Caki2 (cell line): Measurements from ENCODE around the gene LRP1-AS. TPM values are rescaled to one million over a fixed set of nuclear protein-coding genes. Genes with fewer than 3 reads are reported as not detected.
A peak's percentile ranks its signal among the peaks of the same experiment; 100 is the strongest.

Experiments
- DNase-seq: peaks from one replicate; pipeline ENCODE4 v3.0.0-alpha.2; 2015; ENCODE audit warnings: low read depth
- in situ Hi-C: cut with HindIII; loops from 2 replicates; pipeline ENCODE4 v1.10.0; 2016; ENCODE audit warnings: low sequenced_read_pairs, low pct_unique_long_range_greater_than_20kb, mixed read lengths
- total RNA-seq: library from RNA; depleted of rRNA; stranded (reverse); fragments of >200 nt; shearing (Covaris generic); gene quantifications from 2 replicates; pipeline ENCODE4 v1.2.3, GENCODE V29; 2014; ENCODE audit warnings: low replicate concordance; rRNA removed

The LRP1-AS gene
- not detected in 2 replicates for total RNA-seq

DNA sequence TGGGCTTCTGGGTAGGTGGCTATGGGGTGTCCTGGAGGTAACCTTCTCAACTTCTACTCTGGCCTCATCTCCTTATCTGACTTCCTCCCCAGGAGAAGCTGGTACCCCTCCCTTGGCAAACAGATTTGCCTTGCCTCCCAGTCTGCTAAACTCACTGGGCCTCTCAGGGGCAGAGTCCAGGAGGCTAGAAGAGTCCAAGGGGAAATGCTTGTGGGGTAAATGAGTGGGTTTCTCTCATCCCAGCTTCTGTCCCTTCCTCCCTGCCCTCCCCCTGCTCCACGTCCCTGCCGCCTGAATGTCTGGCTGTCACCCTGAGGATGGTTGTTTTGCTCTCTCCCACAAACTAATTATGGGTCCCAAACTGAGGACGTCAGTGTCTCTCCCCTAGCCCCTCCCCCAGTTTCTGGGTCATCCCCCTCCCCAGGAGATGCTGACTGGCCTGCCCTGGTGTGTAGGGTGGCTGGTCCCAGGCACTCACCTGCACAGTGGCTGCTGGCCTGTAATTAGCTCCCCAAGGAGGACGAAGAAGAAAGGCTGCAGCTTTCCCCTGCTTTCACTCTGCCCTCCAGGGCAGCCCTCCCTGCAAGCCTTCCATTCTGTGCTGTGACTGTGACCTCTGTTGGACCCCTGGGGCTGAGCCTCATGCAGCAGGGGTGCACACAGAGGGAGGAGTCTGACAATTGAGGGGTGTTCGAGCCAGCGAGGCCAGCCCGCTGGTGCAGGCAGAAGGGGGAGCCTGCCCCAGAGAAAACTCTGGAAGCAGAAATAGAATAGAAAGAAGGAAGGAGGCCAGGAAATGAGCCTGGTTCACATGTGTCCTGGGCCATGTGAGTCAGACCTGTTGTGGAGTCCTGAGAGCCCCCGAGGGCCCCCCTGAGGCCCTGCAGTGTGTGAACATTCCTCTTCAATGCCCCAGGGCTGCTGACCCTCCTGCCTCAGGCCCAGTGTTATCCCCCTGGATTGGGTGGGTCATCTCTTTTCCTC lies at the start of gene LRP1-AS:
TSS of gene LRP1-AS (minus strand) at position 659 of the 984 bp plus-strand sequence.
- in situ Hi-C loops, result no loop called here
- no peak for DNase-seq

DNA sequence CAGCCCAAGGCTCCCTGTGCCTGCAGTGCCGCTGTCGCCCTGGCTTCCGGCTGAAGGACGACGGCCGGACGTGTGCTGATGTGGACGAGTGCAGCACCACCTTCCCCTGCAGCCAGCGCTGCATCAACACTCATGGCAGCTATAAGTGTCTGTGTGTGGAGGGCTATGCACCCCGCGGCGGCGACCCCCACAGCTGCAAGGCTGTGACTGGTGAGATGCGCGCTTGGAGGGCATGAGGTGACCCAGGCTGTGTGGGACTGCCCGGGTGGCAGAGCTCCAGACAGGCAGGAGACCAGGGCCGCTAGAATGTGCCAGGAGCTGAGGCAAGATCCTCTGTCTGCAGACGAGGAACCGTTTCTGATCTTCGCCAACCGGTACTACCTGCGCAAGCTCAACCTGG lies 49.5 kb upstream of the LRP1-AS start:
- DNase-seq, result no peak
- in situ Hi-C loops, result no loop called here

DNA sequence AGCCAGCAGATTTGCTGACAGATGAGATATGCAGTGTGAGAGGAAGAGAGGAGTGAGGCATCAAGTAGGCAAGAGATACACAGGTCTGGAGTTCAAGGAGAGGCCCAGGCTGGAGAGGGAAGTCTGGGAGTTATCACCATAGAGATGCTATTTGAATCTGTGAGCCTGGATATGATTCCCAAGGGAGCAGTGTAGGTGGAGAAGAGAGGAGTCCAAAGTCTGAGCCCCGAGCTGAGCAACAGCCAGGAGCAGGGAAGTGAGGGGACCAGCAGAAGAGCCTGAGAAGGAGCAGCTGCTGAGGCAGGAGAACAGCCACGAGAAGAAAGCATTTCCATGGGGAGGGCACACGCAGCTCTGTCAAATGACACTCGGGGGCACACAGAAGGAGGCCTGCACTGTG lies 49.0 kb upstream of the LRP1-AS start:
- DNase-seq, result no peak
- in situ Hi-C loops, result no loop called here

DNA sequence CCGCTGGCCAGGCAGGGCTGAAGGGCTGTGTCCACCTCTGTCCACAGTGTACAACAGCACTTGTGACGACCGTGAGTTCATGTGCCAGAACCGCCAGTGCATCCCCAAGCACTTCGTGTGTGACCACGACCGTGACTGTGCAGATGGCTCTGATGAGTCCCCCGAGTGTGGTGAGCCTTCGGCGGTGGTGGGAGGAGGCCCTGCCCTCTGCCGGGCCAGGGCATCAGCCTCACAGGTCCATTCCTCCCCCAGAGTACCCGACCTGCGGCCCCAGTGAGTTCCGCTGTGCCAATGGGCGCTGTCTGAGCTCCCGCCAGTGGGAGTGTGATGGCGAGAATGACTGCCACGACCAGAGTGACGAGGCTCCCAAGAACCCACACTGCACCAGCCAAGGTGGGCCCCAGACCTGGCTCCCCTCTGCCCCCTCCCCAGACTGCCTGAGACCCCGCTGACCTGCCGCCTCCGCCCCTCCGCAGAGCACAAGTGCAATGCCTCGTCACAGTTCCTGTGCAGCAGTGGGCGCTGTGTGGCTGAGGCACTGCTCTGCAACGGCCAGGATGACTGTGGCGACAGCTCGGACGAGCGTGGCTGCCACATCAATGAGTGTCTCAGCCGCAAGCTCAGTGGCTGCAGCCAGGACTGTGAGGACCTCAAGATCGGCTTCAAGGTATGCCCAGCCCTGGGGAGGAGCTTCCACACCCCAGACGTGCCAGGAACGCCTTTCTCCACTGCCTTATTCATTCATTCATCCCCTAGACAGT lies 48.4 kb upstream of the LRP1-AS start:
- no peak for DNase-seq
- in situ Hi-C loops, result no loop called here

DNA sequence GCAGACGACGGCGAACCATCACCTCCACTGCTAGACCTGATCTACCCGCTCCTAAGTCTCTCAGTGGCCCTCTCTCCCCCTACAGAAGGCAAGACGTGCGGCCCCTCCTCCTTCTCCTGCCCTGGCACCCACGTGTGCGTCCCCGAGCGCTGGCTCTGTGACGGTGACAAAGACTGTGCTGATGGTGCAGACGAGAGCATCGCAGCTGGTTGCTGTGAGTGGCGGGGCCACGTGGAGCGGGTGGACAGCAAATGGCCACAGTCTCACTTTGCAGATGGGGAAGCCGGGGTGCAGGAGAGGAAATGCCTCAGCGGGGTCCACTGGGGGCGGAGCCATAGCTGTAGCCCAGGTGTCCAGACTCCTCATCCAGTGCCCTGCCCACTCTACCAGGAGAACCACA lies 47.8 kb upstream of the LRP1-AS start:
- in situ Hi-C loops, result no loop called here
- no peak for DNase-seq

DNA sequence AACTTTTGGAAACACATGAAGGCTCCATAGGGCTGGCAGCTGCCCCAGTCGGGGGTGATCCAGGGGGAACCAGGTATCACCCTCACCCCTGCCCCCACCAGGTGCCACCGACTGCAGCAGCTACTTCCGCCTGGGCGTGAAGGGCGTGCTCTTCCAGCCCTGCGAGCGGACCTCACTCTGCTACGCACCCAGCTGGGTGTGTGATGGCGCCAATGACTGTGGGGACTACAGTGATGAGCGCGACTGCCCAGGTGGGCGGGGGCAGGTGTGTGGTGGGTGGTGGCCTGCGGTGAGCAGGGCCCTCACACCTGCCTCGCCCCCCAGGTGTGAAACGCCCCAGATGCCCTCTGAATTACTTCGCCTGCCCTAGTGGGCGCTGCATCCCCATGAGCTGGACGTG lies 46.8 kb upstream of the LRP1-AS start:
- in situ Hi-C loops, result no loop called here
- DNase-seq, result no peak

DNA sequence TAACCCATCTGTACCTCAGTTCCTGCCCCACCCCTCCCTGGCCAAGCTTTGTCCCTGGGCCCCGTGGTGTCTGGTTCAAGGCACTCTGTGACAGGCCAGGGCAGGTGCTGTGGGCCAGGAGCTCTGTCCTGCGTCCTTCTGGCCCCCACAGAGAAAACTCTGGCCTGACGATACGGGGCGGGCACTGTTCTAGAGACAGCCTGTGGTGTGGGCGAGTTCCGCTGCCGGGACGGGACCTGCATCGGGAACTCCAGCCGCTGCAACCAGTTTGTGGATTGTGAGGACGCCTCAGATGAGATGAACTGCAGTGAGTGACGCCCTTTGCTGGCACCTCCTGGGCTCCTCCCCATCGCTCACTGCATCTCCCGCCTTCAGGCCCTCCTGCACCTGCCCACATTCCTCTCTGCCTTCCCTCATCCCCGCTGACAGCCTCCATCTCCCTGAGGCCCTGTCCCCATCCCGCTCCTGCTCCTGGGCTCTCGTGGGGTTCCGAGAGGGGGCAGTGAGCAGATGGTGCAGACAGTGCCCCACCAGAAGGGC lies 46.4 kb upstream of the LRP1-AS start:
- no peak for DNase-seq
- in situ Hi-C loops, result no loop called here

DNA sequence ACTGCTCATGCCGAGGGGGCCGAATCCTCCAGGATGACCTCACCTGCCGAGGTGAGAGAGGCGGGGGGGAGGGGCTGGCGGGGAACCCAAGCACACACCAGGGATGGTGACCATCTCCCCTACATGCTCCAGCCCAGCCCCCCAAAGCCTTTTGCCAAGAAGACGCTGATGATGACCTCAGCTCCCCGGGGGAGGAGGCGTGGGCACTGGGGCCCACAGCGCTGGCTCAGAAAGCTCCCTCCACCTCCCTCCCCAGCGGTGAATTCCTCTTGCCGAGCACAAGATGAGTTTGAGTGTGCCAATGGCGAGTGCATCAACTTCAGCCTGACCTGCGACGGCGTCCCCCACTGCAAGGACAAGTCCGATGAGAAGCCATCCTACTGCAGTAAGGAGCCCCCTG lies 45.5 kb upstream of the LRP1-AS start:
- no peak for DNase-seq
- in situ Hi-C loops, result no loop called here

DNA sequence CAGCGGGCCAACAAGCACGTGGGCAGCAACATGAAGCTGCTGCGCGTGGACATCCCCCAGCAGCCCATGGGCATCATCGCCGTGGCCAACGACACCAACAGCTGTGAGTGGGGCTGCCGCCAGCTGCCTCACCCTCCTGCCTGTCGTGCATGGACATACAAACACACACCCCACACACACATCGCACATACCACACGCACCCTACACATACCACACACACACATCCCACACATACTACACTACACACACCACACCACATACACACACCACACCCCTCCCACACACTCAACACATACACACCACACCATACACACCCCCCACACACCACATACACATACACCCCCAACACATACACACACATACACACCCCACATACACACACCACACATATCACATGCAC lies 44.0 kb upstream of the LRP1-AS start:
- in situ Hi-C loops, result no loop called here
- no peak for DNase-seq

DNA sequence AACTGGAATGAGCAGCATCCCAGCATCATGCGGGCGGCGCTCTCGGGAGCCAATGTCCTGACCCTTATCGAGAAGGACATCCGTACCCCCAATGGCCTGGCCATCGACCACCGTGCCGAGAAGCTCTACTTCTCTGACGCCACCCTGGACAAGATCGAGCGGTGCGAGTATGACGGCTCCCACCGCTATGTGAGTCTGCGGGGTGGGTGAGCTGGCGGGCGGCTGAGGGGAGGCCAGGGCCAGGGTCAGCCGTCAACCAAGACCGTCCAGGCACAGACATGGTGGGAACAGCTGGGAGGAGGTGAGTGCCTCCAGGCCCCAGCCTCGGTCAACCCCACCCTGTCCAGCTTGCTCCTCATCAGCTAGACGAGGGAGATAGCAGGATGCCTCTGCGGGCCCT lies 43.4 kb upstream of the LRP1-AS start:
- in situ Hi-C loops, result no loop called here
- DNase-seq, result no peak

DNA sequence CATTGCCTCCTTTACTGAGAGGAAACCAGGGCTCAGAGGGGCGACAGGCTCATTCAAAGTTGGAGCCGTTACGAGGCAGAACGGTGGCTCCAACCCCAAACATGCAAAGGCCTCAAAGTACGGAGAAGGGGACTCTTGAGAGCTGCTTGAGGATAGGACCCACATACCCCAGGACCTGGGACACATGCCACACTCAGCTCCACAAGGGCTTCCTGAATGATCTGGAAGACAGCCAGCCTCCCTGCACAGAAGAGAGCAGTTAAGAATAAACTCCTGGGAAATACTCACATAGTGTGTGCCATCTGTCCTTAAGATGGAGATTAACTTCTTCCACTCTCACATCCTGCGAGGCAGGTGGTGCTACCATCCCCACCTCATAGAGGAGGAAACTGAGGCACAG lies 42.6 kb upstream of the LRP1-AS start:
- in situ Hi-C loops, result no loop called here
- no peak for DNase-seq

DNA sequence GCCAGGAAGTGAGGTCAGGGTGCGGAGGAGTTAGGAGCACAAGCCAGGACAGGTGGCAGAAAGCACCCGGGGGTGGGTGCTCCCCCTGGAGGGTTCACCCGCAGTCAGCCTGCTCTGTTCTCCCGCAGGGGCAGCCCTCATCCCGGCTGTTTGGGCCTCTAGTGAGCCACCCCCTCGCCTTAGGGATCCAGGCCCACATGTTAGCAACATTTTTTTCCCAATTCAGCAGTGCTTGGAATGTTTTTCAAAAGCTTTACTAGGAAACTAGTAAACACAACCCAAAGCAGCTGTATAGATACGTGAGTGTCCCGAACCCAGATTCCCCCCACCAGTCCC lies 40.6 kb upstream of the LRP1-AS start:
- no peak for DNase-seq
- in situ Hi-C loops, result no loop called here

DNA sequence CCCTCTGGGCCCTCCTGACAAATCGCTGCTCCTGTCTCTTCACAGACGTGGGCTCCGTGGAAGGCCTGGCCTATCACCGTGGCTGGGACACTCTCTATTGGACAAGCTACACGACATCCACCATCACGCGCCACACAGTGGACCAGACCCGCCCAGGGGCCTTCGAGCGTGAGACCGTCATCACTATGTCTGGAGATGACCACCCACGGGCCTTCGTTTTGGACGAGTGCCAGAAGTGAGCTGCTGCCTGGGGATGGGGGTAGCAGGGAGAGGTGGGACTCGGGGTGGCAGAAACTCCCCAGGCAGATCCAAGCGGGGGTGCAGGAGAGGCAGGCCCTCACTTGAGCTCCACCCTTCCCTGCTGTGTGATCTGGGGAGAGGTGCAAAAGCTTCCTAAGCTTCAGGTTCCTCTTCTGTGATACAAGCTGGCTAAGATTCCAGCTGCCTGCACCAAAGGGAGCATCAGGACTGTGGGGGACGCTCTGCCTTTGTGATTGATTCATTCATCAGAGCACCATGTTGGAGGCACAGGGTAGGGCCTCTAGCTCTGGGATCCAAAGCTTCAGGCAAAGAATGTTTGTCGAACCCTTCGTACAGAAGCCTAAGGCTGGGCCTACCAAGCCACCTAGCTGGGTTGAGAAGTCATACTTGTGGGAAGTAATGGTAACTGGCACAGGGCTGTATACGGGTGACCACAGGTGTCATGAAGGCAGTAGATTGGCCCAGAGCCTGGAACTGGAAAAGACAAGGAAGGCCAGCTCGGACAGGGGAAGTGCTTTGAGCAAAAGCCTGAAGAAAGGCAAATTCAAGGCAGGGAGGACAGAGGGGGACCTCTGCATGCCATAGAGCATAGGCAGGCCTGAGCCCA lies 40.0 kb upstream of the LRP1-AS start:
- in situ Hi-C loops, result no loop called here
- no peak for DNase-seq

DNA sequence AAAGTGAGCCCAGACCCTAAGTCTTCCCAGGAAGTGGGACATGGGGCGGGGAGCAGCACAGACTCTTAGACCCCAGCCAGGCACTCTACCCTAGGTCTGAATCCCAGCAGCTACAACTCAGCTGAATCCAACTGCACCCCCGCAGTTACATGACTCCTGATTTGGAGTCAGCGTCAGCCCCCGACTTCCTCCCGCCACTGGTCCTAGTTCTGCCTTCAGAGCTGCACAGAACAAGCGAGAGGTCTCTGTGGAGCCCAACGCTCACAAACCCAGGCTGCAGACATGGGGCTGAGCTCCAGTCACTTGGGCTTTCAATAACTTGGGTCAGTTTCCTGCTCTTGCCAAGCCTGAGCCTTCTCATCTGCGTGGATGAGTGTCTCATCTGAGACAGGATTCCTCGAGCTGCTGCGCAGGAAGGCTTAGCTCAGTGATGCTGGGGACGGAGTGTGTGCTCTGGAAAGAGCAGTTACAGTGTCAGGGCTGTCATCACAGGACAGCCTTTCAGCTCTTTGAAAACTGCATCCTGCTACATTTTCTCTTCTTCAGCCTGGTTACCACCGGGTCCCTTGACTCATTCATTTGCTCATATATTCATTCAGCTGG lies 38.6 kb upstream of the LRP1-AS start:
- no peak for DNase-seq
- in situ Hi-C loops, result no loop called here

DNA sequence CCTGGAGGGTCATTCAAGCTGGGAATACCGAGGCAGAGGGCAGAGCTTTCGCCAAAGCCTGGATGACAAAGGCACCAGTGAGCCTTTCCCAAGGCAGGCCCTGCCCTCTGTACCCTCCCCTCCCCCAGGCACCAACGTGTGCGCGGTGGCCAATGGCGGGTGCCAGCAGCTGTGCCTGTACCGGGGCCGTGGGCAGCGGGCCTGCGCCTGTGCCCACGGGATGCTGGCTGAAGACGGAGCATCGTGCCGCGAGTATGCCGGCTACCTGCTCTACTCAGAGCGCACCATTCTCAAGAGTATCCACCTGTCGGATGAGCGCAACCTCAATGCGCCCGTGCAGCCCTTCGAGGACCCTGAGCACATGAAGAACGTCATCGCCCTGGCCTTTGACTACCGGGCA lies 38.0 kb upstream of the LRP1-AS start:
- DNase-seq, result no peak
- in situ Hi-C loops, result no loop called here

DNA sequence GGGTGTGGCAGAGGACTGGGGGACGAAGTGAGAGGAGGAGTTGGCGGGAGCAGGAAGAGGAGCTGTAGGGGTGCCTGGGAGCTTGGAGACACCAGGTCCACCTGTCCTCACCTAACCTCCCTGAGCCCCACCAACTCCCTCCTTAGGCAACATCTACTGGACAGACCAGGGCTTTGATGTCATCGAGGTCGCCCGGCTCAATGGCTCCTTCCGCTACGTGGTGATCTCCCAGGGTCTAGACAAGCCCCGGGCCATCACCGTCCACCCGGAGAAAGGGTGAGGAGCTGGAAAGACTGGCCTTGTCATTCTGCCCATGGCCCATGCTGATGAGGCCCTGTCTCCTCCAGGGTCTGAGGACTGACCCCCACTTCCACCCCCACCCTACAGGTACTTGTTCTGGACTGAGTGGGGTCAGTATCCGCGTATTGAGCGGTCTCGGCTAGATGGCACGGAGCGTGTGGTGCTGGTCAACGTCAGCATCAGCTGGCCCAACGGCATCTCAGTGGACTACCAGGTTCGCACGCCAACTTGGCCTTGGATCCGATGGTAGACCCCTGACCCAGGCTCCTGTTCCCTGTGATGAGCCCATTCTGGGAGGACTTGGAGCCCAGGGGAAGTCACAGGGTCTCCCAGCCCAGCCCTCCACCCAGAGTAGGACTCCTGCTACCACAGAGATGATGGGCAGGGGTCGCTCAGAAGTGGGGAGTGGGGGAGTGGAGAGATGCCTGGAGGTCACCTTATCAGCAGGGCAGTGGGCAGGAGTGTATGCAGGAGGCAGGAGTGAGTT lies 36.7 kb upstream of the LRP1-AS start:
- in situ Hi-C loops, result no loop called here
- no peak for DNase-seq

DNA sequence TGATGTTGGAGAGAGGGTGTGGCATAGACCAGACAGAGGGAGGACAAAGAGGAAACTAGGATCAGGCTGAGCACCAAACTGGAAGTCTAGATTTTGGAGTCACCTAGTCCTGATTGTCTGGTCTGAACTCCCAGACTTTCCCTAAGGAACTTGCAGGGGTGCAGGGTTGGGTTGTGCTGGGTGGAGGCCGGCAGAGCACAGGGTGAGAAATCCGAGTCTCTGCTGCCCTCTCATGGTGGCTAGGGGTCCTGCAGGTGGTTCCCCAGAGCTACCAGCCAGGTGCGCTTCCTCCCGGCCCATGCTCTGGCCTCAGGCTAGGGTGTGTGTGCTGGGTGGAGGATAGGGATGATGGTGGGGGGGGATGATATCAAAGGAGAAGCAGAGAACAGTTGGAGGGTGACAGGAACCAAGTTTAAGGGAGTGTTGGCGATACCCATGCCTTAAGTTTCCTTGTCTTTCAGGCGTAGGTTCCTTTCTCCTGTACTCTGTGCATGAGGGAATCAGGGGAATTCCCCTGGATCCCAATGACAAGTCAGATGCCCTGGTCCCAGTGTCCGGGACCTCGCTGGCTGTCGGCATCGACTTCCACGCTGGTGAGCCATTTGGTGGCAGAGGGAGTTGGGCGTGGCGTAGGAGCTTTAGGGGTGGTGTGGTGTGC lies 35.6 kb upstream of the LRP1-AS start:
- in situ Hi-C loops, result no loop called here
- DNase-seq, result peak; percentile 69
